ENCODE results near the gene PRKAR1A. TPM values are rescaled to one million over a fixed set of nuclear protein-coding genes. Genes with fewer than 3 reads are reported as not detected.

PRKAR1A gene
- total and polyA plus RNA-seq, 7 donors, result 53.6 to 268 (median 206) TPM

DNA sequence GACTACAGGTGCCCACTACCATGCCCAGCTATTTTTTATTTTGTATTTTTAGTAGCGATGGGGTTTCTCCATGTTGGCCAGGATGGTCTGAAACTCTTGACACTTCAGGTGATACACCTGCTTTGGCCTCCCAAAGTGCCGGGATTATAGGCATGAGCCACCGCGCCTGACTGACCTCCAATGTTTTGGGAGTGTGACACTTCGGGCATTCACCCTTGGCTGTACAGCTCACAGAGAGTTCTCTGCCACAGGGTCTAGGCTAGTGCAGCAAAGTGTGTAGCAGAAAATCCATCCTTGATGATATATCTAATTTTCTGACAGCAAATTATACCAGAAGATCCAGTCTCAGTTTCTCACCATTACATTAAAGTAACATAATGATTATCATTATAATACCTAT, 74.8 kb downstream of the PRKAR1A start:
- Histone ChIP-seq H3K4me1 (no peaks in the 10 kb centered on the region), H3K27ac (no peak overlapping the region), H3K27me3 (no peaks in the 10 kb centered on the region), H3K4me3 (no peak overlapping the region), H3K9me3 (peaks cover 0 to 7% (median 0%) of the 10 kb centered on the region in 4 donors), H3K36me3 (no peaks in the 10 kb centered on the region)
- intact Hi-C loops (cut with DNase I), result no loop called here
- WGBS, 2 donors, result 95 to 96% methylated on average over 5 of the region's 5 CpGs
- DNase-seq, result no peak
- no peak for TF ChIP-seq EP300 (IDR thresholded peaks at IDR 0.05)
- TF ChIP-seq CTCF (IDR thresholded peaks at IDR 0.05), result no peak
- TF ChIP-seq POLR2A (IDR thresholded peaks at IDR 0.05), result no peak
- no peak for TF ChIP-seq POLR2AphosphoS5 (IDR thresholded peaks at IDR 0.05)

- intact Hi-C loops (cut with DNase I), result no loop called here
- H3K4me3 ChIP-seq, result no peak overlapping the region
- TF ChIP-seq CTCF (IDR thresholded peaks at IDR 0.05), result no peak
- TF ChIP-seq POLR2A (IDR thresholded peaks at IDR 0.05), result no peak
- no peak for TF ChIP-seq POLR2AphosphoS5 (IDR thresholded peaks at IDR 0.05)
- 78 to 91% methylated on average over 2 of the region's 2 CpGs for WGBS, 2 donors
- H3K36me3 ChIP-seq, result no peaks in the 10 kb centered on the region
- H3K27me3 ChIP-seq, result no peaks in the 10 kb centered on the region
- H3K9me3 ChIP-seq, result peaks cover 0 to 7% (median 0%) of the 10 kb centered on the region in 4 donors
- no peaks in the 10 kb centered on the region for H3K4me1 ChIP-seq
- H3K27ac ChIP-seq, result no peak overlapping the region
- DNase-seq, result no peak
Observed at GRCh38 chr17:68587847-68588246, 75.6 kb downstream of the PRKAR1A start.

GRCh38 chr17:68588362-68588761, 76.1 kb downstream of the PRKAR1A start:
- Histone ChIP-seq H3K4me1 (no peaks in the 10 kb centered on the region), H3K27ac (no peak overlapping the region), H3K36me3 (no peaks in the 10 kb centered on the region), H3K27me3 (no peaks in the 10 kb centered on the region), H3K9me3 (peaks cover 0 to 7% (median 0%) of the 10 kb centered on the region in 4 donors), H3K4me3 (no peak overlapping the region)
- intact Hi-C loops (cut with DNase I), result no loop called here
- WGBS, 2 donors, result 34 to 72% methylated on average over 1 of the region's 1 CpG
- no peak for TF ChIP-seq POLR2AphosphoS5 (IDR thresholded peaks at IDR 0.05)
- TF ChIP-seq POLR2A (IDR thresholded peaks at IDR 0.05), result no peak
- DNase-seq, result no peak

DNA sequence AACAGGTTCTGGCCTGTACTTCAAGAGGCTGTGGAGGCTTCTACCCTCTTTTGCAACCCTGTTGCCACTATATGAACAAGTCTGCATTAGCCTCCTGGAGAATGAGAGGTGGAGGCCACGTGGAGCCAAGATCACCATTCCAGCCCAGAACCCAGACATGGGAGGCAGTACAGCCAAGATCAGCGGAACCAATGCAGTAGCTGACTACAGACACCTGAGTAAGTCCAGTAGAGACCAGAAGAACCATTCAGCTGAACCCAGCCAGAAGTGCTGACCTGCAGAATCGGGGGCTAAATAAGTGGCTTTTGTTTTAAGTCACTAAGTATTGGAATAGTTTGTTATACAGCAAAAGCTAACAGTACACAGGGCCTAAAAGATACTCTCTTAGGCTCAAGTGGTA, 76.9 kb downstream of the PRKAR1A start:
- 89 to 94% methylated on average over 3 of the region's 3 CpGs for WGBS, 2 donors
- H3K27ac ChIP-seq, result no peak overlapping the region
- H3K36me3 ChIP-seq, result no peaks in the 10 kb centered on the region
- no peak overlapping the region for H3K4me3 ChIP-seq
- no peak for TF ChIP-seq EP300 (IDR thresholded peaks at IDR 0.05)
- TF ChIP-seq CTCF (IDR thresholded peaks at IDR 0.05), result no peak
- TF ChIP-seq POLR2AphosphoS5 (IDR thresholded peaks at IDR 0.05), result no peak
- intact Hi-C loops (cut with DNase I), result no loop called here
- no peak for DNase-seq
- H3K27me3 ChIP-seq, result no peaks in the 10 kb centered on the region
- H3K9me3 ChIP-seq, result peaks cover 0 to 7% (median 0%) of the 10 kb centered on the region in 4 donors
- no peaks in the 10 kb centered on the region for H3K4me1 ChIP-seq

DNA sequence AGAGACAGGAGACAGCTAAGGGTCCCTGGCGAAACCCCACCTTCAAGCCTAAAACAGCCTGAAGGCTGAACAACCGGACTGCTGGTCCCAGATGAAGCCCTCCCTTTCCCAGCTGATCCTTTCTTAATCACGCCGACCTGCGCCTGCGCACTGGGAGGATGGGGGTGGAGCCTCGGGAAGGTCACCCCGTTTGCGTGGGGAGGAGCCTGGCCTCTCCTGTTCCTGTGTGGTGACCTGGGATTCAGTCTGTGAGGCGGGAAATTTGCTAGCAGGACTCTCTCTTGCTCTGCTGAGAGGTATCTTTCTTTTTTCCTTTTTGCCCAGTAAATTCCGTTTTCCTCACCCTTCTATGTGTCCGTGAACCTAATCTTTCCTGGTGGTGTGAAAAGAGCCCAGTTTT, 79.4 kb downstream of the PRKAR1A start:
- no peaks in the 10 kb centered on the region for H3K36me3 ChIP-seq
- peaks cover 0 to 7% (median 0%) of the 10 kb centered on the region in 4 donors for H3K9me3 ChIP-seq
- no peak overlapping the region for H3K4me3 ChIP-seq
- intact Hi-C loops (cut with DNase I), result no loop called here
- H3K27me3 ChIP-seq, result peaks cover 0 to 3% (median 0%) of the 10 kb centered on the region in 3 donors
- no peak for DNase-seq
- H3K27ac ChIP-seq, result no peak overlapping the region
- H3K4me1 ChIP-seq, result no peaks in the 10 kb centered on the region
- TF ChIP-seq POLR2A (IDR thresholded peaks at IDR 0.05) (no peak), EP300 (IDR thresholded peaks at IDR 0.05) (no peak), CTCF (IDR thresholded peaks at IDR 0.05) (no peak), POLR2AphosphoS5 (IDR thresholded peaks at IDR 0.05) (no peak)
- 85 to 87% methylated on average over 12 of the region's 12 CpGs for WGBS, 2 donors
